Effector memory CD8-positive, alpha-beta T cell (primary cell): ENCODE results near the gene ONECUT1.

Source experiments
- ATAC-seq: fragments of 150-1000 bp; cut with Tn5 transposase; replicated peaks from 2 replicates; pipeline ENCODE4 v1.10.0; 2021; ENCODE audit warnings: mild to moderate bottlenecking, moderate library complexity
- DNase-seq, 3 experiments: peaks; one replicate each; pipeline ENCODE4 v3.0.0; 2021
- H3K27ac Mint-ChIP-seq, 2 donors: one replicate each; pipeline ENCODE4 v1.8.0; 2022; ENCODE audit warnings: mild to moderate bottlenecking in 2 of 2, mixed read lengths in 2 of 2, moderate library complexity in 2 of 2
- H3K27me3 Mint-ChIP-seq, 2 donors: one replicate each; pipeline ENCODE4 v1.8.0; 2022; ENCODE audit warnings: mixed read lengths in 2 of 2
- H3K36me3 Mint-ChIP-seq: one replicate; pipeline ENCODE4 v1.8.0; 2022; ENCODE audit warnings: mild to moderate bottlenecking, moderate library complexity, mixed read lengths; ENCODE audit not compliant: insufficient read depth
- H3K4me1 Mint-ChIP-seq, 2 donors: one replicate each; pipeline ENCODE4 v1.8.0; 2022; ENCODE audit warnings: low read depth in 2 of 2, mixed read lengths in 2 of 2
- H3K4me3 Mint-ChIP-seq, 2 donors: one replicate each; pipeline ENCODE4 v1.8.0; 2022; ENCODE audit warnings: mild to moderate bottlenecking in 2 of 2, mixed read lengths in 2 of 2, moderate library complexity in 2 of 2
- H3K9me3 Mint-ChIP-seq, 2 donors: one replicate each; pipeline ENCODE4 v1.8.0; 2022; ENCODE audit warnings: mixed read lengths in 2 of 2

Gene ONECUT1

GRCh38 chr15:52730594-52730993 is 59.5 kb downstream of the ONECUT1 start:
- Mint-ChIP-seq H3K27me3 (no peaks in the 10 kb centered on the region), H3K9me3 (no peaks in the 10 kb centered on the region), H3K4me3 (peak overlapping the region in 1 of 2 donors; percentile 18), H3K4me1 (peaks cover 8 to 11% of the 10 kb centered on the region in 2 donors), H3K36me3 (no peaks in the 10 kb centered on the region), H3K27ac (peak overlapping the region; percentile 13 to 17)
- DNase-seq (no peak), ATAC-seq (no peak)

- ATAC-seq (peak; percentile 96), DNase-seq (peak in 2 of 3 experiments; percentile 14 to 31)
- Mint-ChIP-seq H3K4me1 (peaks cover 8 to 9% of the 10 kb centered on the region in 2 donors), H3K27me3 (no peaks in the 10 kb centered on the region), H3K4me3 (peak overlapping the region in 1 of 2 donors; percentile 18), H3K9me3 (no peaks in the 10 kb centered on the region), H3K27ac (peak overlapping the region; percentile 13 to 17), H3K36me3 (no peaks in the 10 kb centered on the region)
Observed at GRCh38 chr15:52730173-52730572, 60.0 kb downstream of the ONECUT1 start.

- H3K27ac Mint-ChIP-seq: peak overlapping the region in 1 of 2 donors; percentile 17
- ATAC-seq (no peak), DNase-seq (no peak)
- H3K36me3 Mint-ChIP-seq: no peaks in the 10 kb centered on the region
- peaks cover 8 to 9% of the 10 kb centered on the region in 2 donors for H3K4me1 Mint-ChIP-seq
- H3K27me3 Mint-ChIP-seq: no peaks in the 10 kb centered on the region
- H3K4me3 Mint-ChIP-seq: no peak overlapping the region
- H3K9me3 Mint-ChIP-seq: no peaks in the 10 kb centered on the region
Observed at GRCh38 chr15:52728899-52729298, 61.2 kb downstream of the ONECUT1 start.

GRCh38 chr15:52727815-52728214 is 62.3 kb downstream of the ONECUT1 start:
- H3K27me3 Mint-ChIP-seq: no peaks in the 10 kb centered on the region
- DNase-seq (no peak), ATAC-seq (no peak)
- peaks cover 8 to 9% of the 10 kb centered on the region in 2 donors for H3K4me1 Mint-ChIP-seq
- no peaks in the 10 kb centered on the region for H3K36me3 Mint-ChIP-seq
- H3K9me3 Mint-ChIP-seq: no peaks in the 10 kb centered on the region
- H3K4me3 Mint-ChIP-seq: no peak overlapping the region
- H3K27ac Mint-ChIP-seq: no peak overlapping the region

GRCh38 chr15:52726195-52726594 is 63.9 kb downstream of the ONECUT1 start:
- H3K36me3 Mint-ChIP-seq: no peaks in the 10 kb centered on the region
- no peak overlapping the region for H3K4me3 Mint-ChIP-seq
- no peaks in the 10 kb centered on the region for H3K27me3 Mint-ChIP-seq
- H3K9me3 Mint-ChIP-seq: no peaks in the 10 kb centered on the region
- peaks cover 8 to 9% of the 10 kb centered on the region in 2 donors for H3K4me1 Mint-ChIP-seq
- DNase-seq (no peak), ATAC-seq (no peak)
- no peak overlapping the region for H3K27ac Mint-ChIP-seq

GRCh38 chr15:52718551-52718950 is 71.6 kb downstream of the ONECUT1 start:
- H3K4me3 Mint-ChIP-seq: no peak overlapping the region
- DNase-seq (no peak), ATAC-seq (no peak)
- H3K27ac Mint-ChIP-seq: no peak overlapping the region
- no peaks in the 10 kb centered on the region for H3K9me3 Mint-ChIP-seq
- no peaks in the 10 kb centered on the region for H3K4me1 Mint-ChIP-seq
- H3K36me3 Mint-ChIP-seq: no peaks in the 10 kb centered on the region
- H3K27me3 Mint-ChIP-seq: no peaks in the 10 kb centered on the region

GRCh38 chr15:52717924-52718323 is 72.2 kb downstream of the ONECUT1 start:
- ATAC-seq (no peak), DNase-seq (no peak)
- no peaks in the 10 kb centered on the region for H3K9me3 Mint-ChIP-seq
- peak overlapping the region in 1 of 2 donors; percentile 19 for H3K27ac Mint-ChIP-seq
- no peaks in the 10 kb centered on the region for H3K36me3 Mint-ChIP-seq
- H3K4me1 Mint-ChIP-seq: no peaks in the 10 kb centered on the region
- H3K27me3 Mint-ChIP-seq: no peaks in the 10 kb centered on the region
- no peak overlapping the region for H3K4me3 Mint-ChIP-seq

- no peaks in the 10 kb centered on the region for H3K27me3 Mint-ChIP-seq
- H3K36me3 Mint-ChIP-seq: no peaks in the 10 kb centered on the region
- DNase-seq (no peak), ATAC-seq (no peak)
- H3K9me3 Mint-ChIP-seq: no peaks in the 10 kb centered on the region
- H3K27ac Mint-ChIP-seq: peak overlapping the region in 1 of 2 donors; percentile 19
- no peaks in the 10 kb centered on the region for H3K4me1 Mint-ChIP-seq
- no peak overlapping the region for H3K4me3 Mint-ChIP-seq
Observed at GRCh38 chr15:52717481-52717880, 72.7 kb downstream of the ONECUT1 start.

GRCh38 chr15:52716536-52716935 is 73.6 kb downstream of the ONECUT1 start:
- no peaks in the 10 kb centered on the region for H3K27me3 Mint-ChIP-seq
- H3K4me3 Mint-ChIP-seq: no peak overlapping the region
- no peaks in the 10 kb centered on the region for H3K36me3 Mint-ChIP-seq
- DNase-seq: no peak
- no peak for ATAC-seq
- no peaks in the 10 kb centered on the region for H3K9me3 Mint-ChIP-seq
- H3K27ac Mint-ChIP-seq: no peak overlapping the region
- no peaks in the 10 kb centered on the region for H3K4me1 Mint-ChIP-seq

- Mint-ChIP-seq H3K4me3 (no peak overlapping the region), H3K9me3 (peaks cover 0 to 3% of the 10 kb centered on the region in 2 donors), H3K36me3 (no peaks in the 10 kb centered on the region), H3K27me3 (no peaks in the 10 kb centered on the region), H3K27ac (no peak overlapping the region), H3K4me1 (no peaks in the 10 kb centered on the region)
- ATAC-seq: no peak
- DNase-seq: no peak
Observed at GRCh38 chr15:52715411-52715810, 74.7 kb downstream of the ONECUT1 start.

GRCh38 chr15:52714968-52715367 is 75.2 kb downstream of the ONECUT1 start:
- no peaks in the 10 kb centered on the region for H3K36me3 Mint-ChIP-seq
- H3K4me3 Mint-ChIP-seq: no peak overlapping the region
- H3K4me1 Mint-ChIP-seq: no peaks in the 10 kb centered on the region
- no peaks in the 10 kb centered on the region for H3K27me3 Mint-ChIP-seq
- no peak for DNase-seq
- H3K9me3 Mint-ChIP-seq: peaks cover 0 to 3% of the 10 kb centered on the region in 2 donors
- no peak for ATAC-seq
- H3K27ac Mint-ChIP-seq: no peak overlapping the region

GRCh38 chr15:52710708-52711389 is 79.3 kb downstream of the ONECUT1 start:
- Mint-ChIP-seq H3K4me1 (peaks cover 0 to 1% of the 10 kb centered on the region in 2 donors), H3K4me3 (no peak overlapping the region), H3K9me3 (peaks cover 0 to 3% of the 10 kb centered on the region in 2 donors), H3K27me3 (no peaks in the 10 kb centered on the region), H3K27ac (peak overlapping the region in 1 of 2 donors; percentile 18), H3K36me3 (no peaks in the 10 kb centered on the region)
- DNase-seq: no peak
- ATAC-seq: no peak

GRCh38 chr15:52710050-52710707 is 80.0 kb downstream of the ONECUT1 start:
- Mint-ChIP-seq H3K27ac (peak overlapping the region in 1 of 2 donors; percentile 18), H3K27me3 (no peaks in the 10 kb centered on the region), H3K4me1 (peaks cover 0 to 1% of the 10 kb centered on the region in 2 donors), H3K9me3 (peaks cover 0 to 3% of the 10 kb centered on the region in 2 donors), H3K36me3 (no peaks in the 10 kb centered on the region), H3K4me3 (no peak overlapping the region)
- DNase-seq (no peak), ATAC-seq (no peak)
